OCI-LY3 (cell line): ENCODE measurements around the gene NCOA5.

Source experiments
- CTCF ChIP-seq: fragments of 200-600, 300-600 bp; sonication (generic); IDR thresholded peaks from 2 replicates; pipeline ENCODE4 v1.5.1; 2014; ENCODE audit warnings: antibody characterized with exemption, low read length, low read depth
- EZH2phosphoT487 ChIP-seq: fragments of 200-600 bp; shearing (Covaris generic); IDR thresholded peaks from 2 replicates; pipeline ENCODE4 v1.6.1; 2018; ENCODE audit warnings: antibody characterized with exemption, mixed run types, low read depth

- TF ChIP-seq CTCF (no peak), EZH2phosphoT487 (no peak)
These were observed 13.2 kb upstream of the NCOA5 start for GRCh38 chr20:46102940-46103339.
